Measurements from ENCODE around the gene RBMS2.

RBMS2 gene

GRCh38 chr12:56521590-56522371, at the start of gene RBMS2:
Gene RBMS2, plus strand, starts transcription at chr12:56521820. Its CDS starts 204 bp downstream, at chr12:56522024.
- H3K9ac ChIP-seq (ENCODE audit: low read depth, low read length), result peak within 1 kb of the TSS; percentile 80

GRCh38 chr12:56474389-56474788, 47.2 kb upstream of the RBMS2 start:
- Histone ChIP-seq H3K27ac (ENCODE audit: low read length) (no peak overlapping the region), H3K9ac (ENCODE audit: low read depth, low read length) (no peak overlapping the region), H3K4me1 (ENCODE audit: insufficient read depth, low read length) (no peaks in the 10 kb centered on the region), H3K36me3 (ENCODE audit: insufficient read depth, low read depth, low read length) (peaks cover 47% of the 10 kb centered on the region), H3K9me3 (ENCODE audit: insufficient read depth, low read depth, low read length) (no peaks in the 10 kb centered on the region), H3K4me3 (ENCODE audit: low read length) (no peak overlapping the region), H3K27me3 (ENCODE audit: insufficient read depth, low read length) (no peaks in the 10 kb centered on the region)

More at GRCh38 chr12:56521590-56522371, at the start of gene RBMS2:
- Histone ChIP-seq H3K27me3 (ENCODE audit: insufficient read depth, low read length) (no peaks in the 10 kb centered on the region; the same call in 1 of the 2 replicates), H3K27ac (ENCODE audit: low read length) (peak within 1 kb of the TSS; percentile 4), H3K4me1 (ENCODE audit: insufficient read depth, low read length) (peaks cover 5% of the 10 kb centered on the region; the same call in 1 of the 2 replicates), H3K36me3 (ENCODE audit: insufficient read depth, low read depth, low read length) (no peaks in the 10 kb centered on the region), H3K4me3 (ENCODE audit: low read length) (peak within 1 kb of the TSS; percentile 82), H3K9me3 (ENCODE audit: insufficient read depth, low read depth, low read length) (no peaks in the 10 kb centered on the region)

- Histone ChIP-seq H3K36me3 (ENCODE audit: insufficient read depth, low read depth, low read length) (peaks cover 29% of the 10 kb centered on the region), H3K27ac (ENCODE audit: low read length) (no peak overlapping the region), H3K9ac (ENCODE audit: low read depth, low read length) (no peak overlapping the region), H3K4me1 (ENCODE audit: insufficient read depth, low read length) (no peaks in the 10 kb centered on the region), H3K4me3 (ENCODE audit: low read length) (no peak overlapping the region), H3K9me3 (ENCODE audit: insufficient read depth, low read depth, low read length) (no peaks in the 10 kb centered on the region), H3K27me3 (ENCODE audit: insufficient read depth, low read length) (no peaks in the 10 kb centered on the region)
Measured at GRCh38 chr12:56476143-56476542, 45.5 kb upstream of the RBMS2 start.

GRCh38 chr12:56476972-56477432, 44.6 kb upstream of the RBMS2 start:
- no peaks in the 10 kb centered on the region for H3K27me3 ChIP-seq (ENCODE audit: insufficient read depth, low read length)
- no peak overlapping the region for H3K27ac ChIP-seq (ENCODE audit: low read length)
- no peaks in the 10 kb centered on the region for H3K4me1 ChIP-seq (ENCODE audit: insufficient read depth, low read length)
- peaks cover 21% of the 10 kb centered on the region for H3K36me3 ChIP-seq (ENCODE audit: insufficient read depth, low read depth, low read length)
- no peaks in the 10 kb centered on the region for H3K9me3 ChIP-seq (ENCODE audit: insufficient read depth, low read depth, low read length)
- no peak overlapping the region for H3K9ac ChIP-seq (ENCODE audit: low read depth, low read length)
- no peak overlapping the region for H3K4me3 ChIP-seq (ENCODE audit: low read length)

GRCh38 chr12:56477521-56478225, 43.9 kb upstream of the RBMS2 start:
- no peak overlapping the region for H3K4me3 ChIP-seq (ENCODE audit: low read length)
- no peaks in the 10 kb centered on the region for H3K4me1 ChIP-seq (ENCODE audit: insufficient read depth, low read length)
- H3K27me3 ChIP-seq (ENCODE audit: insufficient read depth, low read length), result no peaks in the 10 kb centered on the region
- H3K27ac ChIP-seq (ENCODE audit: low read length), result no peak overlapping the region
- no peak overlapping the region for H3K9ac ChIP-seq (ENCODE audit: low read depth, low read length)
- peaks cover 14% of the 10 kb centered on the region for H3K36me3 ChIP-seq (ENCODE audit: insufficient read depth, low read depth, low read length)
- no peaks in the 10 kb centered on the region for H3K9me3 ChIP-seq (ENCODE audit: insufficient read depth, low read depth, low read length)

- Histone ChIP-seq H3K4me1 (ENCODE audit: insufficient read depth, low read length) (no peaks in the 10 kb centered on the region), H3K27ac (ENCODE audit: low read length) (no peak overlapping the region), H3K27me3 (ENCODE audit: insufficient read depth, low read length) (no peaks in the 10 kb centered on the region), H3K4me3 (ENCODE audit: low read length) (no peak overlapping the region), H3K36me3 (ENCODE audit: insufficient read depth, low read depth, low read length) (0 out of 2 replicates have a peak, but pooled peaks cover 4% of the 10 kb centered on the region), H3K9ac (ENCODE audit: low read depth, low read length) (no peak overlapping the region), H3K9me3 (ENCODE audit: insufficient read depth, low read depth, low read length) (no peaks in the 10 kb centered on the region)
Measured at GRCh38 chr12:56479625-56480024, 42.0 kb upstream of the RBMS2 start.

- H3K9ac ChIP-seq (ENCODE audit: low read depth, low read length), result no peak overlapping the region
- H3K4me3 ChIP-seq (ENCODE audit: low read length), result no peak overlapping the region
- peaks cover 5% of the 10 kb centered on the region for H3K9me3 ChIP-seq (ENCODE audit: insufficient read depth, low read depth, low read length)
- H3K27ac ChIP-seq (ENCODE audit: low read length), result no peak overlapping the region
- no peaks in the 10 kb centered on the region for H3K36me3 ChIP-seq (ENCODE audit: insufficient read depth, low read depth, low read length)
- peaks cover 2% of the 10 kb centered on the region; the same call in 1 of the 2 replicates for H3K4me1 ChIP-seq (ENCODE audit: insufficient read depth, low read length)
- H3K27me3 ChIP-seq (ENCODE audit: insufficient read depth, low read length), result peaks cover 41% of the 10 kb centered on the region
Measured at GRCh38 chr12:56484566-56484965, 37.1 kb upstream of the RBMS2 start.

- H3K27me3 ChIP-seq (ENCODE audit: insufficient read depth, low read length), result peaks cover 60% of the 10 kb centered on the region
- no peaks in the 10 kb centered on the region for H3K36me3 ChIP-seq (ENCODE audit: insufficient read depth, low read depth, low read length)
- H3K9ac ChIP-seq (ENCODE audit: low read depth, low read length), result no peak overlapping the region
- peaks cover 2% of the 10 kb centered on the region; the same call in 1 of the 2 replicates for H3K4me1 ChIP-seq (ENCODE audit: insufficient read depth, low read length)
- peaks cover 5% of the 10 kb centered on the region for H3K9me3 ChIP-seq (ENCODE audit: insufficient read depth, low read depth, low read length)
- H3K4me3 ChIP-seq (ENCODE audit: low read length), result peak overlapping the region; percentile 85; the same call in 1 of the 2 replicates
- H3K27ac ChIP-seq (ENCODE audit: low read length), result no peak overlapping the region
Measured at GRCh38 chr12:56486694-56487093, 34.9 kb upstream of the RBMS2 start.

- H3K27me3 ChIP-seq (ENCODE audit: insufficient read depth, low read length), result peaks cover 60% of the 10 kb centered on the region
- peaks cover 9% of the 10 kb centered on the region for H3K9me3 ChIP-seq (ENCODE audit: insufficient read depth, low read depth, low read length)
- H3K4me1 ChIP-seq (ENCODE audit: insufficient read depth, low read length), result peaks cover 2% of the 10 kb centered on the region; the same call in 1 of the 2 replicates
- H3K27ac ChIP-seq (ENCODE audit: low read length), result no peak overlapping the region
- peak overlapping the region; percentile 61; the same call in 1 of the 2 replicates for H3K9ac ChIP-seq (ENCODE audit: low read depth, low read length)
- H3K36me3 ChIP-seq (ENCODE audit: insufficient read depth, low read depth, low read length), result no peaks in the 10 kb centered on the region
- H3K4me3 ChIP-seq (ENCODE audit: low read length), result peak overlapping the region; percentile 85
Measured at GRCh38 chr12:56487448-56488040, 34.1 kb upstream of the RBMS2 start.

- Histone ChIP-seq H3K9me3 (ENCODE audit: insufficient read depth, low read depth, low read length) (peaks cover 12% of the 10 kb centered on the region), H3K27ac (ENCODE audit: low read length) (no peak within 1 kb of the TSS), H3K4me3 (ENCODE audit: low read length) (peak within 1 kb of the TSS; percentile 85), H3K36me3 (ENCODE audit: insufficient read depth, low read depth, low read length) (no peaks in the 10 kb centered on the region), H3K27me3 (ENCODE audit: insufficient read depth, low read length) (peaks cover 60% of the 10 kb centered on the region), H3K4me1 (ENCODE audit: insufficient read depth, low read length) (peaks cover 2% of the 10 kb centered on the region; the same call in 1 of the 2 replicates), H3K9ac (ENCODE audit: low read depth, low read length) (peak within 1 kb of the TSS; percentile 61; the same call in 1 of the 2 replicates)
Measured at GRCh38 chr12:56488041-56488955, 33.3 kb upstream of the RBMS2 start, which contains the start of gene GLS2. Gene GLS2, minus strand, starts transcription at chr12:56488161. Its CDS starts 43 bp downstream, at chr12:56488118.

All from iPS-20b (cell line).